Stimulated activated CD8-positive, alpha-beta memory T cell treated with anti-CD3 and anti-CD28 coated beads, Interleukin-15, amount 100 ng/mL, for 4 hours (primary cell): ENCODE results near the gene MYBPH.

Source experiments
- DNase-seq, 2 donors: peaks; one replicate each; pipeline ENCODE4 v3.0.0-alpha.2; 2020; ENCODE audit warnings: low read depth in 2 of 2

MYBPH gene

GRCh38 chr1:203166192-203166940 lies 9.3 kb downstream of the MYBPH start:
- no peak for DNase-seq

GRCh38 chr1:203165800-203166161 lies 9.8 kb downstream of the MYBPH start:
- no peak for DNase-seq

- no peak for DNase-seq
Measured at GRCh38 chr1:203165101-203165799, 10.4 kb downstream of the MYBPH start.

GRCh38 chr1:203163891-203164635 lies 11.6 kb downstream of the MYBPH start:
- DNase-seq: no peak

- DNase-seq: no peak
Measured at GRCh38 chr1:203162403-203162802, 13.2 kb downstream of the MYBPH start.

GRCh38 chr1:203161703-203162102 lies 13.9 kb downstream of the MYBPH start:
- no peak for DNase-seq

GRCh38 chr1:203161175-203161574 lies 14.5 kb downstream of the MYBPH start:
- no peak for DNase-seq

GRCh38 chr1:203159844-203160243 lies 15.8 kb downstream of the MYBPH start:
- DNase-seq: no peak

- DNase-seq: no peak
Measured at GRCh38 chr1:203158960-203159665, 16.5 kb downstream of the MYBPH start.

GRCh38 chr1:203158423-203158822 lies 17.2 kb downstream of the MYBPH start:
- DNase-seq: no peak

GRCh38 chr1:203156280-203156679 lies 19.3 kb downstream of the MYBPH start:
- DNase-seq: no peak

GRCh38 chr1:203153989-203154821 lies 21.4 kb downstream of the MYBPH start:
- DNase-seq: no peak

- DNase-seq: no peak
Measured at GRCh38 chr1:203153051-203153988, 22.3 kb downstream of the MYBPH start.

GRCh38 chr1:203152158-203153034 lies 23.2 kb downstream of the MYBPH start:
- no peak for DNase-seq

GRCh38 chr1:203151362-203152157 lies 24.1 kb downstream of the MYBPH start:
- no peak for DNase-seq

GRCh38 chr1:203150511-203151297 lies 24.9 kb downstream of the MYBPH start:
- DNase-seq: no peak

- DNase-seq: no peak
Measured at GRCh38 chr1:203149188-203149840, 26.3 kb downstream of the MYBPH start.
